Renal cortex interstitium (tissue), 15 donors: ENCODE measurements around the gene HSPA13. TPM values are rescaled to one million over a fixed set of nuclear protein-coding genes. Genes with fewer than 3 reads are reported as not detected.

Source experiments
- DNase-seq, 11 donors: peaks; one replicate each; pipeline ENCODE4 v3.0.0-alpha.2; 2013; ENCODE audit warnings: low read depth in 9 of 11, low spot score in 4 of 11; ENCODE audit errors: extremely low read depth in 1 of 11
- long read RNA-seq, 16 experiments: transcript quantifications; one replicate each; lab custom pipeline, GENCODE V29; 2026
- polyA plus RNA-seq, 3 donors: library from polyadenylated mRNA; unstranded; fragments of 120-200 nt; gene quantifications; one replicate each; pipeline ENCODE4 v1.2.1, GENCODE V29; 2013; ENCODE audit not compliant: insufficient read length in 3 of 3

HSPA13 gene, protein sequence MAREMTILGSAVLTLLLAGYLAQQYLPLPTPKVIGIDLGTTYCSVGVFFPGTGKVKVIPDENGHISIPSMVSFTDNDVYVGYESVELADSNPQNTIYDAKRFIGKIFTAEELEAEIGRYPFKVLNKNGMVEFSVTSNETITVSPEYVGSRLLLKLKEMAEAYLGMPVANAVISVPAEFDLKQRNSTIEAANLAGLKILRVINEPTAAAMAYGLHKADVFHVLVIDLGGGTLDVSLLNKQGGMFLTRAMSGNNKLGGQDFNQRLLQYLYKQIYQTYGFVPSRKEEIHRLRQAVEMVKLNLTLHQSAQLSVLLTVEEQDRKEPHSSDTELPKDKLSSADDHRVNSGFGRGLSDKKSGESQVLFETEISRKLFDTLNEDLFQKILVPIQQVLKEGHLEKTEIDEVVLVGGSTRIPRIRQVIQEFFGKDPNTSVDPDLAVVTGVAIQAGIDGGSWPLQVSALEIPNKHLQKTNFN
- 10 to 100 TPM; 49.8 to 56.4 (median 52.9) TPM for polyA plus RNA-seq
- long read RNA-seq, donor 1, transcript HSPA13-201 (5 exons, 3,986 nt): major isoform, 6 of 6 reads
- long read RNA-seq, donor 1, partial matches to known transcripts: 0 of 6 reads
- long read RNA-seq, donor 1, other reads (novel, unspliced or antisense): 0 of 6 reads
- long read RNA-seq, donor 2, transcript HSPA13-201 (5 exons, 3,986 nt): major isoform, 6 of 11 reads
- long read RNA-seq, donor 2, partial matches to known transcripts: 5 of 11 reads
- long read RNA-seq, donor 2, other reads (novel, unspliced or antisense): 0 of 11 reads
- long read RNA-seq, donor 3, transcript HSPA13-201 (5 exons, 3,986 nt): major isoform, 21 of 21 reads
- long read RNA-seq, donor 3, partial matches to known transcripts: 0 of 21 reads
- long read RNA-seq, donor 3, other reads (novel, unspliced or antisense): 0 of 21 reads
- long read RNA-seq, donor 4, transcript HSPA13-201 (5 exons, 3,986 nt): major isoform, 8 of 8 reads
- long read RNA-seq, donor 4, partial matches to known transcripts: 0 of 8 reads
- long read RNA-seq, donor 4, other reads (novel, unspliced or antisense): 0 of 8 reads
- long read RNA-seq, donor 5, transcript HSPA13-201 (5 exons, 3,986 nt): major isoform, 10 of 10 reads
- long read RNA-seq, donor 5, partial matches to known transcripts: 0 of 10 reads
- long read RNA-seq, donor 5, other reads (novel, unspliced or antisense): 0 of 10 reads
- long read RNA-seq, donor 6, transcript HSPA13-201 (5 exons, 3,986 nt): major isoform, 11 of 11 reads
- long read RNA-seq, donor 6, partial matches to known transcripts: 0 of 11 reads
- long read RNA-seq, donor 6, other reads (novel, unspliced or antisense): 0 of 11 reads
- long read RNA-seq, donor 7, transcript HSPA13-201 (5 exons, 3,986 nt): major isoform, 13 of 13 reads
- long read RNA-seq, donor 7, partial matches to known transcripts: 0 of 13 reads
- long read RNA-seq, donor 7, other reads (novel, unspliced or antisense): 0 of 13 reads
- long read RNA-seq, donor 8, transcript HSPA13-201 (5 exons, 3,986 nt): major isoform, 19 of 27 reads
- long read RNA-seq, donor 8, partial matches to known transcripts: 8 of 27 reads
- long read RNA-seq, donor 8, other reads (novel, unspliced or antisense): 0 of 27 reads
- long read RNA-seq, donor 9, transcript HSPA13-201 (5 exons, 3,986 nt): major isoform, 10 of 10 reads
- long read RNA-seq, donor 9, partial matches to known transcripts: 0 of 10 reads
- long read RNA-seq, donor 9, other reads (novel, unspliced or antisense): 0 of 10 reads
- long read RNA-seq, donor 10, transcript HSPA13-201 (5 exons, 3,986 nt): major isoform, 15 of 20 reads
- long read RNA-seq, donor 10, partial matches to known transcripts: 5 of 20 reads
- long read RNA-seq, donor 10, other reads (novel, unspliced or antisense): 0 of 20 reads
- long read RNA-seq, donor 11, partial matches to known transcripts: 0 of 4 reads
- long read RNA-seq, donor 11, other reads (novel, unspliced or antisense): 0 of 4 reads
- long read RNA-seq, donor 12, partial matches to known transcripts: 0 of 4 reads
- long read RNA-seq, donor 12, other reads (novel, unspliced or antisense): 0 of 4 reads
- long read RNA-seq, donor 13, transcript HSPA13-201 (5 exons, 3,986 nt): major isoform, 18 of 23 reads
- long read RNA-seq, donor 13, partial matches to known transcripts: 5 of 23 reads
- long read RNA-seq, donor 13, other reads (novel, unspliced or antisense): 0 of 23 reads
- long read RNA-seq, donor 14, transcript HSPA13-201 (5 exons, 3,986 nt): major isoform, 12 of 12 reads
- long read RNA-seq, donor 14, partial matches to known transcripts: 0 of 12 reads
- long read RNA-seq, donor 14, other reads (novel, unspliced or antisense): 0 of 12 reads
- long read RNA-seq, donor 15, partial matches to known transcripts: 12 of 13 reads
- long read RNA-seq, donor 15, other reads (novel, unspliced or antisense): 0 of 13 reads
- long read RNA-seq, donor 16, transcript HSPA13-201 (5 exons, 3,986 nt): major isoform, 23 of 37 reads
- long read RNA-seq, donor 16, partial matches to known transcripts: 14 of 37 reads
- long read RNA-seq, donor 16, other reads (novel, unspliced or antisense): 0 of 37 reads

DNA sequence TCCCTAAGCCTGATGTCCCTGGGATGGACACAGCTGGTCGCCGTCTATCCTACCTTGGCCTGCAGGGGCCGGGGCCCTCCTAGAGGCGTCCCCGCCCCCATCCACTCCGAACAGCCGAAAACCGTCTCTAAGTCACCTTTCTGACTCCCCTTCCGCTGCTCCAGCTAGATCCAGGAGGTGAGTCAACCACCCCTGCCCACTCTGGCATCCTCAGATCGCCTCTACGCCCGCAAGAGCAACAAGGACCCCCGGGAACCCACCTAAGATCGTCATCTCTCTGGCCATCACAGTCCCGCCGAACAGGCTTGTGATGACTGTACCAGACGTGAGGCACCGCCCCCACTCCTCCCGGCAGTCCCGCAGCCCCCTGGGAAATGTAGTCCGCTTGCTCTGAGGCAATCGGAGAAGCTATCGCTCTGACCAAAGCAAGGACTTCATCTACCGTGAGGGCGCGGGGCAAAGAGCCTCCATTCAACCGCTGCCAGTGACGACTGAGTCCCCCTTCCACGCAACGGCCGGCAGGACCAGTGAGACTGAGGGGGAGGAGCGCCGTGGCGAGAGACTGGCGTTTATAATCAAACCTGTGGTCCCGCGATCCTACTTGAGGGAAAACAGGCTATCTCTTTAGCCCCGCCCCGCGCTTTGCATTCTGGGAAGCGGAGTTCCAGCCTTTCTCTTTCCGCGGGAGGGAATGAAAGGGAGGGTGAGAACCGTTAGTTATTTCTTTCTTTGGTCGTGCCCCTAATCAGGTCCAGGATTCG lies at the start of gene HSPA13:
Gene HSPA13 (minus strand): TSS at position 312 of the 761 bp plus-strand sequence. CDS start 27 bp downstream, at position 285.
- peak; percentile 94 to 100 (median 99) for DNase-seq

DNA sequence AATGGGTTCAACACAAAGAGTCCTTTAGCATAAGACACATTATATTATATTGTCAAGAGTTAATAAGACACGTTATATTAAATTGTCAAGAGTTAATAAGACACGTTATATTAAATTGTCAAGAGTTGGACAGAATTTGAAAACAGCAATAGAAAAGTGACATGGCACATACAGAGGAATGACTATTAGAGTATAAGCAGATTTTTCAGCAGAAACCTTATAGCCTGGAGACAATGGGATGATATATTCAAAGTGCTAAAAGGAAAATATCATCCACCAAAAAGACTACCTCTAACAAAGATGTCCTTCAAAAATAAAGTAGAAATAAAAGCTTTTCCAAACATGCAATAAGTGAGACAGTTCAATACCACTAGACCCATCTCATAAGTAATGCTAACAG lies 36.0 kb upstream of the HSPA13 start:
- no peak for DNase-seq

DNA sequence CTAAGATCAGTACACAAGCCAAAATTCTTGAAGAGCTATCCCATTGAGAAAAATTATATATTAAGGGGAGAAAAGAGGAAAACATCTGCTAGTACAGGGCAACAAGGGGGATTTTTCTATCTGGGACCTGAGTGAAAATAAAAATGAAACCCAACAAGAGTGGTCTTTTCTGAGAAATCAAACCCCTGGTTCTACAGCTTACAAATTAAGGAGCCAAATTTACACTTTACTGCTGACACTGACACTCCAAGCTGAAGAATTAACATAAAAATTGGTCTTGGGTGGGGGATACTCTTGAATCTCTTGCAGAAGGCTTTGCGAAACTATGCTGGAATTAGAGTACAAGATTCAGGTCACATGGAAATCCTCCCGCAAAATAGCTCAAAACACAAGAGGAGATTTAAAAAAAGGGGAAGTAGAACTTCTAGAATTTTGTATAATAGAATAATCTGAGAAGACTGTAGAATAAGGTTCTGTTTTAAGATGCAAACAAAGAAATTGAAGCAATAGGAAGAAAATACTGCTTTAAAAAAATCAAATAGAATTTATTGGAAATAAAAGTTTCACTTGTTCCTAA lies 32.1 kb upstream of the HSPA13 start:
- DNase-seq: no peak

DNA sequence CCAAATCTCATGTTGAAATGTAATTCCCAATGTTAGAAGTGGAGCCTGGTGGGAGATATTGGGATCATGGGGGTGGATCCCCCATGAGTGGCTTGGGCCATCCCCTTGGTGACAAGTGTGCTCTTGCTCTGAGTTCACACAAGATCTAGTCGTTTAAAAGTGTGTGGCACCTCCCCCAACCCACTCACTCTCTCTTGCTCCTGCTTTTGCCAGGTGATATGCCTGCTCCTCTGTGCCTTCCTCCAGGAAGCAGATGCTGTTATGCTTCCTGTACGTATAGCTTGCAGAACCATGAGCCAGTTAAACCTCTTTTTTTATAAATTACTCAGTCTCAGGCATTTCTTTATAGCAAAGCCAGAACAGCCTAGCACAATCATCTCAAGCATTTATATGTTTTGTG lies 23.0 kb upstream of the HSPA13 start:
- no peak for DNase-seq

DNA sequence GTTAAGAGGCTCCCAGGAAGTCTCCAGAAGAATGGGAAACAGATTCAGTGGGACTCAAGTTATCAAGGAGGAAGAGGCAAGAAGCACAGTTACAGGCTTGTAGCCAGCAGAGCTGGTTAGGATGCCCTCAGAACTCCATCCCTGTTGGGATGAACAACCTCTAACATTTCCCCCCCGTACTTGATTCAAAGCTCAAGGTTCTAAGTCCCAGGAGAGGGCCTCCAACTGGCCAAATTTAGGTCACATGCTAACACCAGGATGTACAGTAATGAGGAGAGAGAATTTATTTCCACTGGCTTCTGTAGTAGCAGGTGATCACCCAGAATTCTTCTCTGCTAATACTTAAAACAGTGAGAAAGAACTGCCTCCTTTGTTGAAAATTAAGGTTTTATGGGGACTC lies 22.3 kb upstream of the HSPA13 start:
- DNase-seq: no peak

DNA sequence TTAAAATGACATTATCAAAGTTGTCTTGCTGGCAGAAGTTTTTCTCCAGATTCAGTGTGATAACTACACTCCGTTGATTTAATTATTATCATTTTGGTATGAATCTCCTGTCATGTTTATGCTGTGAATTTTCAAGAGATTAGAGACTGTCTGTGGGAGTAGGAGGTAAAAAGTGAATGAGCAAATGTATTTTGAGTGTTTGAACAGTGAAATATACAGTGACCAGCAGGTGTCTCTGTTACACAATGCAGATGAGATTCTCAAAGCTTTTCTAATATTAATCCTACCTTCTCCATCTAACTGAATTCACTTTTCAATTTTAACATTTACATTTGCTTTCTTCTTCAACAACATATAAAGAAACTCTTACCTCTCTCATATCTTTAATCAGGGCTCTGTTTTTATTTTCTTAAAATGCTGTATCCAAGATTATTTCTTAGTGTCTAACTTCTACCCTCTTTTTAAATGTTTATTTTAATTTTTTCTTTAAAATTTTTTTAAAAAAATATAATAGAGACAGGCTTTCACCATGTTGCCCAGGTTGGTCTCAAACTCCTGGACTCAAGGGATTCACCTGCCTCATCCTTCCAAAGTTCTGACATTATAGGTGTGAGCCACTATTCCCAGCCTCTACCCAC lies 20.9 kb upstream of the HSPA13 start:
- peak in 7 of 11 donors; percentile 11 to 40 (median 15) for DNase-seq

DNA sequence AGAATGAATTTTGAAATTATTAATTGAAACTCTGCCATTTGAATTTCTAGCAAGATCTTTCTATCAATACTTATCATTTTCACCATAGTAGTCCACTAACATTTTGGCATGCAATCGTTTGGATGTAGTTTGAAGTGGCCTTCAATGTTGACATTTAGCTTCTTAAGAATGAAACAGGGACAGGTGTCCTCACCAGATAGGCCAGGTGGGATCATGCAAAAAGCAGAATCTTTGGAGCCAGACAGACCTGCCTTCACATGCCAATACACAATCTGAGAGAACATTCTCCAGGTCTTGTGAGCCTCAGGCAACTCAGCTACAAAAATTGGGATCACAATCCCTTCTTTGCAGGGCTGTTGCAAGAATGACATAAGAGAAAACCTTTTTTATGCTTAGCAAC lies 18.3 kb upstream of the HSPA13 start:
- no peak for DNase-seq

DNA sequence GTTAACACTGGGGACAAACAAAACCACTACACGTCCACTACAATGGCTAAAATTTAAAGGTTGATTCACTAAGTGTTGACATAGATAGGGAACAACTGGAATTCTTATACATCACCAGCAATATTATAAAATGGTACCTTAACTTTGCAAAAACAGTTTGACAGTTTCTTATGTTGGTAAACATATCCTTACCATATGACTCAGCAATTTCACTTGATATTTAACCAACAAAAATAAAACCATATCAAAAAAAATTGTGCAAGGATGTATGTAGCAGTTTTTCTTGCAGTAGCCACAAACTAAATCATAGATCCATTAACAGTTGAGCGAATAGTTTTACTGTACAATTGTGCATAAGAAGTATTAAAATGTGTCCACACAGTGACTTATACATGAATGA lies 5.3 kb upstream of the HSPA13 start:
- DNase-seq: no peak

DNA sequence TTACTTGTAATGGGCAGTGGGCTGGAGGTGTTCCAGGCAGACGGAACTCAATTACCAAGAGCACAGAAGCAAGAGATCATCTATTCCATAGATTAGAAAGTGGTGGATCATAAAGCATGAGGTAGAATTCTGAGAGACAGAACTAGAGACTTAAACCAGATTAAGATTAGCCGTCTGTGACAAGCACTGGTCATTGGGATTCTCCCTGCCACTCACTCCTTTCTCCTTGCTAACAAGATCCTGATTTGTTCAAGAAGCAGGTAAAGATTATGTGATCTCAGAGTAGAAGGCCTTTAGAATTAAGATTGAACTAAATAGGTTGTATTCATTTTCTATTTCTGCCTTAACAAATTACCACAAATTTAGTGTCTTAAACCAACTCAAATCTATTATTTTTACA lies 1.5 kb upstream of the HSPA13 start:
- no peak for DNase-seq

DNA sequence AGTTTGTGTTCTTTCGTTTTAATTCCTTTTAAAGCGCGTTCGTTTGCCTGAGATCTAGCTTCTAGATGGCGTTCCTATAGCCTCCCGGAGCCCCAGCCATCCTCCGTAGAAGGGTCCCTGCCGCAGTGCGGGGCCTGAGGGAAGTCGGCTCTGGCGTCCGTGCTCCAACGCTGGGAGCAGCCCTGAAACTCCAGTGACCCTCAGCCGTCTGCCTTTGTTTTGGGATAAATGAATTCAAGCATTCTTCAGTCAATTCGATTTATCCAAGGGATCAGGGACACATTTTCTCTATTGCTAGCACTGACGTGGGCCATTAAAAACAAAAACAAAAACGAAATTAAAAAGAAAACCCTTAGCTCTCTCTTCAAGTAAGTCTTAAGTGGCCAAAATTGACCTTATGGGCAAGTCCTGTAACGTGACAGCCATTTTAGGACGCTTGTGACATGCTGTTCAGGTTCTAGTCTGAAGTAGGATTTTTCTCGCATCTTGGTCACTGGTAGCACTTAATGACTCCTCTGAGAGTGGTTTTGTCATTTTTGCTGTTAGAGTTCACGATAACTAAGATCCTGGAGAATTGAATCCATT lies 742 bp upstream of the HSPA13 start:
- DNase-seq: peak in 3 of 11 donors; percentile 27 to 58 (median 38)

DNA sequence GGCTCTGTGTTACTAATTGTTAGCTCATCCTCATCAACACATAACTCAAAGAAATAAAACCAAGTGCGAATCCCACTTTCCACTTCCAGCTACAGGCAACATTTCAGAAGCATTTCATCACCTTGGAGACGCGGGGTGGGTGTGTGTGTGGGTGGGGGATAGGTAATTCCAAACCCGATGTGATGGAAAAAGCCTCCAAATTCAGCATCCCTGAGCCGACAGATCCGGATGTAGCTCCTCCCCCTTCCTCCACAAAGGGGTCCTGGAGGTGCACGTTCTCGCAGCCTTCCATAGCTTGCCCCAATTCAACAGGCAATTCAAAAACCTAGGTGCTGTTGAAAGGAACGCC lies 486 bp downstream of the HSPA13 start:
- peak in 8 of 11 donors; percentile 3 to 56 (median 29) for DNase-seq

DNA sequence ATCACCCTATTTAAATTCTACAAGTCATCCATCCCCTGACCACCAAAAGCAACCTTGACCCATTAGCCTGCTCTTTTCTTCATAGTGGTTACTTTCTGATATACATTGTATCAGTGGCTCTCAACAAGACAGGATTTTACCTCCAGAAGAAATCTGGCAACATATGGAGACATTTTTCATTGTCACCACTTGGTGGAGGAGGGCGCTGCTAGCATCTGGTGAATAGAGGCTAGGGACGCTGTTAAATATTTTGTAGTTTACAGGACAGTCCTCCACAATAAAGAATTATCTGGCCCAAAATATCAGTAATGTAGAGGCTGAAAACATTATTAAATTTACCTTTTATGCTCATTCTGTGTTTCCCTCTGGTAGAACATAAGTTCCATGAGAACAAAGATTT lies 6.1 kb downstream of the HSPA13 start:
- DNase-seq: no peak

DNA sequence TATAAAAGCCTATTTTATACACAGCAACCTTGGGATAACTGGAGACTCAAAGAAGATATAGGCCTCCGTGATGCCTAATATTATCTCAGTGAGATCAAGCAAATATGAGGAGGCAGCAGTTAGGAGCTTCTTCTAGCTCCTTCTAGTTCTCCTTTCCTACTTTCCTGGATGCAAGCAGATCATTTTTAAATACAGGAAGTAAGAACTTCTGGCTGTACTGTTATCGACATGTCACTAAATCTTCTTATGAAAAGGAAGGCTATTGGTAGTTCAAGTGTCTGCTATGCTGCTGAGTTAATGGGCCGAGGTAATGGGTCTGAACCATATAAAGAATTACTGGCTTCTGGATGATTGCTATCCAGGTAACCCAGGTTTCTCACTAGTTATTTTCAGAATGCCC lies 15.9 kb downstream of the HSPA13 start:
- no peak for DNase-seq

DNA sequence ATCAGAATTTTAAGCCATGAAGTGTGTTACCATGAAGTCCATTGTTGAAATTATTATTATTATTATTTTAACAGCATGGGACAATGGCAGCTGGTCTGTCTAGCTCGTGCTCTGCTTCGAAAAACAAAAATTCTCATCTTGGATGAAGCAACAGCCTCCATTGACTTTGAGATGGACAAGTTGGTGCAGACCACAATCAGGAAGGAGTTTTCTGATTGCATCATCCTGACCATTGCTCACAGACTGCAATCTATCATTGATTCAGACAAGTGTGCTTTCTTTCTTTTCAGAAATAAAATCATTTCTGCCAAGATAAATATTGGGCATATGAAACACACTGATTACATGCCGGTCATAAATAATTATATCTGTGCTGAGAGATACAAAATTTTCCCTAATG lies 21.0 kb downstream of the HSPA13 start:
- DNase-seq: no peak

DNA sequence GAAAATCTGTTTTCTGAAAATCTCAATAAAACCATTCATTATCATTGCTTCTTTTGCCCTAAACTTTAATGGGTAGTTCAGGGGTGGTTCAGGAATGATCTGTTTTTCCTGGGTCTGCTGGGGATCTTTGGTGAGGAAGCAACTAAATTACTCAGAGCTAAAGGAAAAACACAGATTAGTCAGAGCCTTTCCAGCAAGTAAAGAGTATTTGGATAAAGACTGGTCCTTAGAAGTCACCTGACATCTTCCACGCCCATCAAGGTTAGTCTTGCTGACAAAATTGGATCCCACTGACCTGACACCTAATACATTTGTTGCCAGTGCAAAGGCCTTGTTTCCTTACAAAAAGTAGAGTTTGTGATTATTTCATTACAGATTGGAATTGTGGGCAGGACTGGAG lies 24.2 kb downstream of the HSPA13 start:
- no peak for DNase-seq
